A549 (cell line): ENCODE results near the gene MALRD1.

ENCODE experiments used
- POLR2A ChIP-seq: IDR thresholded peaks from 2 replicates; pipeline ENCODE4 v1.6.1; 2012; ENCODE audit warnings: mild to moderate bottlenecking, low read length
- RCOR1 ChIP-seq: fragments of 150-350 bp; IDR thresholded peaks from 2 replicates; pipeline ENCODE4 v1.6.1; 2014; ENCODE audit warnings: antibody characterized with exemption, low read length, low read depth
- TF ChIP-seq, protein P1 (sequence below): IDR thresholded peaks from 2 replicates; pipeline ENCODE4 v1.6.1; 2012; ENCODE audit warnings: low read depth, borderline replicate concordance
- TF ChIP-seq, protein P2 (sequence below): fragments of 200-600 bp; sonication (generic); IDR thresholded peaks from 2 replicates; pipeline ENCODE4 v1.6.1; 2016; ENCODE audit warnings: antibody characterized with exemption, mild to moderate bottlenecking, moderate library complexity
- TF ChIP-seq, protein P3 (sequence below): fragments of 250-450 bp; sonication (Bioruptor Pico); IDR thresholded peaks from 2 replicates; pipeline ENCODE4 v1.5.0; 2021; ENCODE audit warnings: mild to moderate bottlenecking, moderate library complexity, borderline replicate concordance
- TF ChIP-seq, protein P4 (sequence below): IDR thresholded peaks from 2 replicates; pipeline ENCODE4 v1.6.1; 2012
- TF ChIP-seq, protein P5 (sequence below): fragments of >200 bp; sonication (Bioruptor Twin); formaldehyde crosslinking; IDR thresholded peaks from 3 replicates; pipeline ENCODE4 v1.5.1; 2016

DNA sequence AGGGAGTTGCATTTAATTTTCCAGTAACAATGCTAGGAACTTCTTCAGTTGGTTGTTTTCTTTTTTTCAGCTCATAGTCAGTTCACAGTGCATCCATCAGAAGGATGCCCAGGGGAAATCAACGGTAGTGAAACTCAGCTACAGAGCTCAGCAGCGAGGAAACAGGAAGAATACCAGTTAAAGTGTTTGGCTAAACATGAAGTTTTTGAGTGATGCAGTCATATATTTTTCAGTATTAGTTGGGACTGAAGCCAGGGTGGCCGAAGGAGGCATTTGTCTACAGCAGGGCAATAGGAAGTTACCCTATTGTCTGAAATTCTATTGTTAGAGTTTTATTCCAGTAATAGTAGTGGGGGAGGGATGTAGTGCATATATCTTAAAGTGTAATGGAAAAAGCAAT lies 45.3 kb upstream of the MALRD1 start:
- TF ChIP-seq, protein P1, sequence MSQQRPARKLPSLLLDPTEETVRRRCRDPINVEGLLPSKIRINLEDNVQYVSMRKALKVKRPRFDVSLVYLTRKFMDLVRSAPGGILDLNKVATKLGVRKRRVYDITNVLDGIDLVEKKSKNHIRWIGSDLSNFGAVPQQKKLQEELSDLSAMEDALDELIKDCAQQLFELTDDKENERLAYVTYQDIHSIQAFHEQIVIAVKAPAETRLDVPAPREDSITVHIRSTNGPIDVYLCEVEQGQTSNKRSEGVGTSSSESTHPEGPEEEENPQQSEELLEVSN: no peak
- TF ChIP-seq, protein P2, sequence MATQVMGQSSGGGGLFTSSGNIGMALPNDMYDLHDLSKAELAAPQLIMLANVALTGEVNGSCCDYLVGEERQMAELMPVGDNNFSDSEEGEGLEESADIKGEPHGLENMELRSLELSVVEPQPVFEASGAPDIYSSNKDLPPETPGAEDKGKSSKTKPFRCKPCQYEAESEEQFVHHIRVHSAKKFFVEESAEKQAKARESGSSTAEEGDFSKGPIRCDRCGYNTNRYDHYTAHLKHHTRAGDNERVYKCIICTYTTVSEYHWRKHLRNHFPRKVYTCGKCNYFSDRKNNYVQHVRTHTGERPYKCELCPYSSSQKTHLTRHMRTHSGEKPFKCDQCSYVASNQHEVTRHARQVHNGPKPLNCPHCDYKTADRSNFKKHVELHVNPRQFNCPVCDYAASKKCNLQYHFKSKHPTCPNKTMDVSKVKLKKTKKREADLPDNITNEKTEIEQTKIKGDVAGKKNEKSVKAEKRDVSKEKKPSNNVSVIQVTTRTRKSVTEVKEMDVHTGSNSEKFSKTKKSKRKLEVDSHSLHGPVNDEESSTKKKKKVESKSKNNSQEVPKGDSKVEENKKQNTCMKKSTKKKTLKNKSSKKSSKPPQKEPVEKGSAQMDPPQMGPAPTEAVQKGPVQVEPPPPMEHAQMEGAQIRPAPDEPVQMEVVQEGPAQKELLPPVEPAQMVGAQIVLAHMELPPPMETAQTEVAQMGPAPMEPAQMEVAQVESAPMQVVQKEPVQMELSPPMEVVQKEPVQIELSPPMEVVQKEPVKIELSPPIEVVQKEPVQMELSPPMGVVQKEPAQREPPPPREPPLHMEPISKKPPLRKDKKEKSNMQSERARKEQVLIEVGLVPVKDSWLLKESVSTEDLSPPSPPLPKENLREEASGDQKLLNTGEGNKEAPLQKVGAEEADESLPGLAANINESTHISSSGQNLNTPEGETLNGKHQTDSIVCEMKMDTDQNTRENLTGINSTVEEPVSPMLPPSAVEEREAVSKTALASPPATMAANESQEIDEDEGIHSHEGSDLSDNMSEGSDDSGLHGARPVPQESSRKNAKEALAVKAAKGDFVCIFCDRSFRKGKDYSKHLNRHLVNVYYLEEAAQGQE: no peak
- TF ChIP-seq POLR2A (no peak), RCOR1 (no peak)
- TF ChIP-seq, protein P3, sequence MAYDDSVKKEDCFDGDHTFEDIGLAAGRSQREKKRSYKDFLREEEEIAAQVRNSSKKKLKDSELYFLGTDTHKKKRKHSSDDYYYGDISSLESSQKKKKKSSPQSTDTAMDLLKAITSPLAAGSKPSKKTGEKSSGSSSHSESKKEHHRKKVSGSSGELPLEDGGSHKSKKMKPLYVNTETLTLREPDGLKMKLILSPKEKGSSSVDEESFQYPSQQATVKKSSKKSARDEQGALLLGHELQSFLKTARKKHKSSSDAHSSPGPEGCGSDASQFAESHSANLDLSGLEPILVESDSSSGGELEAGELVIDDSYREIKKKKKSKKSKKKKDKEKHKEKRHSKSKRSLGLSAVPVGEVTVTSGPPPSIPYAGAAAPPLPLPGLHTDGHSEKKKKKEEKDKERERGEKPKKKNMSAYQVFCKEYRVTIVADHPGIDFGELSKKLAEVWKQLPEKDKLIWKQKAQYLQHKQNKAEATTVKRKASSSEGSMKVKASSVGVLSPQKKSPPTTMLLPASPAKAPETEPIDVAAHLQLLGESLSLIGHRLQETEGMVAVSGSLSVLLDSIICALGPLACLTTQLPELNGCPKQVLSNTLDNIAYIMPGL: no peak
- TF ChIP-seq, protein P4, sequence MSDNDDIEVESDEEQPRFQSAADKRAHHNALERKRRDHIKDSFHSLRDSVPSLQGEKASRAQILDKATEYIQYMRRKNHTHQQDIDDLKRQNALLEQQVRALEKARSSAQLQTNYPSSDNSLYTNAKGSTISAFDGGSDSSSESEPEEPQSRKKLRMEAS: no peak
- TF ChIP-seq, protein P5, sequence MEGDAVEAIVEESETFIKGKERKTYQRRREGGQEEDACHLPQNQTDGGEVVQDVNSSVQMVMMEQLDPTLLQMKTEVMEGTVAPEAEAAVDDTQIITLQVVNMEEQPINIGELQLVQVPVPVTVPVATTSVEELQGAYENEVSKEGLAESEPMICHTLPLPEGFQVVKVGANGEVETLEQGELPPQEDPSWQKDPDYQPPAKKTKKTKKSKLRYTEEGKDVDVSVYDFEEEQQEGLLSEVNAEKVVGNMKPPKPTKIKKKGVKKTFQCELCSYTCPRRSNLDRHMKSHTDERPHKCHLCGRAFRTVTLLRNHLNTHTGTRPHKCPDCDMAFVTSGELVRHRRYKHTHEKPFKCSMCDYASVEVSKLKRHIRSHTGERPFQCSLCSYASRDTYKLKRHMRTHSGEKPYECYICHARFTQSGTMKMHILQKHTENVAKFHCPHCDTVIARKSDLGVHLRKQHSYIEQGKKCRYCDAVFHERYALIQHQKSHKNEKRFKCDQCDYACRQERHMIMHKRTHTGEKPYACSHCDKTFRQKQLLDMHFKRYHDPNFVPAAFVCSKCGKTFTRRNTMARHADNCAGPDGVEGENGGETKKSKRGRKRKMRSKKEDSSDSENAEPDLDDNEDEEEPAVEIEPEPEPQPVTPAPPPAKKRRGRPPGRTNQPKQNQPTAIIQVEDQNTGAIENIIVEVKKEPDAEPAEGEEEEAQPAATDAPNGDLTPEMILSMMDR: no peak
